Lung (tissue), 12 donors: ENCODE data around the gene KRT10. TPM values are rescaled to one million over a fixed set of nuclear protein-coding genes. Genes with fewer than 3 reads are reported as not detected.

Source experiments
- ATAC-seq: fragments of 200-7000 bp; cut with Tn5 transposase; one replicate; pipeline ENCODE4 v1.9.1; 2020; ENCODE audit warnings: moderate number of reproducible peaks; ENCODE audit not compliant: insufficient read depth, low FRiP score
- DNase-seq, 3 donors: peaks; one replicate each; pipeline ENCODE4 v3.0.0-alpha.2; 2013 to 2017
- H3K27ac ChIP-seq, 2 donors: one replicate each; pipeline ENCODE4 v1.5.1; 2013; ENCODE audit warnings: mild to moderate bottlenecking in 2 of 2, moderate library complexity in 2 of 2, control low read depth in 1 of 2, inconsistent platforms in 1 of 2, low read depth in 1 of 2, low read length in 1 of 2
- H3K27me3 ChIP-seq, 3 donors: one replicate each; pipeline ENCODE4 v1.5.1; 2013; ENCODE audit warnings: low read length in 2 of 3; ENCODE audit not compliant: control insufficient read depth in 3 of 3, insufficient read depth in 3 of 3
- H3K36me3 ChIP-seq, 4 donors: one replicate each; pipeline ENCODE4 v1.5.1; 2013; ENCODE audit warnings: low read length in 4 of 4, mild to moderate bottlenecking in 1 of 4, moderate library complexity in 1 of 4; ENCODE audit not compliant: control insufficient read depth in 4 of 4, insufficient read depth in 4 of 4
- H3K4me1 ChIP-seq, 5 donors: one replicate each; pipeline ENCODE4 v1.5.1; 2013; ENCODE audit warnings: low read length in 5 of 5, mild to moderate bottlenecking in 2 of 5, moderate library complexity in 1 of 5; ENCODE audit not compliant: control insufficient read depth in 5 of 5, insufficient read depth in 5 of 5
- H3K4me3 ChIP-seq: one replicate; pipeline ENCODE4 v1.5.1; 2013; ENCODE audit warnings: mild to moderate bottlenecking, control low read depth, moderate library complexity
- H3K9ac ChIP-seq, 2 donors: one replicate each; pipeline ENCODE4 v1.5.1; 2013; ENCODE audit warnings: low read length in 2 of 2, control low read depth in 1 of 2; ENCODE audit not compliant: insufficient read depth in 1 of 2
- H3K9me3 ChIP-seq, 4 donors: one replicate each; pipeline ENCODE4 v1.5.1; 2013; ENCODE audit warnings: low read length in 3 of 4, mild to moderate bottlenecking in 1 of 4, moderate library complexity in 1 of 4; ENCODE audit not compliant: control insufficient read depth in 4 of 4, insufficient read depth in 3 of 4
- CTCF ChIP-seq: IDR thresholded peaks from 2 replicates; pipeline ENCODE4 v1.5.1; 2012; ENCODE audit warnings: mild to moderate bottlenecking; ENCODE audit errors: control extremely low read depth, extremely low read depth
- WGBS, 2 donors: extraction: QIAGEN DNeasy Blood & Tissue Kit; methylation state at CpG; one replicate each; pipeline ENCODE4 v1.1.7; 2013; 5-methylcytosine and 5-hydroxymethylcytosine counted together
- polyA plus RNA-seq, 2 donors: library from polyadenylated mRNA; stranded (reverse); fragments of 200-250 nt; gene quantifications; one replicate each; pipeline ENCODE4 v1.2.1, GENCODE V29; 2013
- total RNA-seq, 2 donors: library from RNA; depleted of rRNA in 1 of 2; stranded (reverse); fragments of >200 nt in 1 of 2; gene quantifications; one replicate each; pipeline ENCODE4 v1.2.1, GENCODE V29; 2014 to 2021
- donor health status: control.
- donor health status: control.
- donor health status: Bipolar disorder and iron deficiency.
- donor health status: healthy.
- donor health status: DM: yes; HTN: yes; CAD: no.

Gene KRT10
- total and polyA plus RNA-seq, 4 donors, result 4.6 to 60.6 (median 27.8) TPM

GRCh38 chr17:40866838-40867237, 44.4 kb upstream of the KRT10 start, which contains the start of gene KRT12:
TSS of gene KRT12 (minus strand) at chr17:40867223. CDS start at chr17:40867186, 37 bp downstream.
- no peak within 1 kb of the TSS for H3K4me3 ChIP-seq
- H3K9me3 ChIP-seq, result no peaks in the 10 kb centered on the region
- ATAC-seq (no peak), DNase-seq (no peak)
- H3K36me3 ChIP-seq, result no peaks in the 10 kb centered on the region
- no peak for TF ChIP-seq CTCF
- no peak within 1 kb of the TSS for H3K27ac ChIP-seq
- H3K4me1 ChIP-seq, result no peaks in the 10 kb centered on the region
- peaks cover 0 to 3% (median 0%) of the 10 kb centered on the region in 3 donors for H3K27me3 ChIP-seq
- WGBS, 2 donors, result 94 to 98% methylated on average over 8 of the region's 8 CpGs
- no peak within 1 kb of the TSS for H3K9ac ChIP-seq

DNA sequence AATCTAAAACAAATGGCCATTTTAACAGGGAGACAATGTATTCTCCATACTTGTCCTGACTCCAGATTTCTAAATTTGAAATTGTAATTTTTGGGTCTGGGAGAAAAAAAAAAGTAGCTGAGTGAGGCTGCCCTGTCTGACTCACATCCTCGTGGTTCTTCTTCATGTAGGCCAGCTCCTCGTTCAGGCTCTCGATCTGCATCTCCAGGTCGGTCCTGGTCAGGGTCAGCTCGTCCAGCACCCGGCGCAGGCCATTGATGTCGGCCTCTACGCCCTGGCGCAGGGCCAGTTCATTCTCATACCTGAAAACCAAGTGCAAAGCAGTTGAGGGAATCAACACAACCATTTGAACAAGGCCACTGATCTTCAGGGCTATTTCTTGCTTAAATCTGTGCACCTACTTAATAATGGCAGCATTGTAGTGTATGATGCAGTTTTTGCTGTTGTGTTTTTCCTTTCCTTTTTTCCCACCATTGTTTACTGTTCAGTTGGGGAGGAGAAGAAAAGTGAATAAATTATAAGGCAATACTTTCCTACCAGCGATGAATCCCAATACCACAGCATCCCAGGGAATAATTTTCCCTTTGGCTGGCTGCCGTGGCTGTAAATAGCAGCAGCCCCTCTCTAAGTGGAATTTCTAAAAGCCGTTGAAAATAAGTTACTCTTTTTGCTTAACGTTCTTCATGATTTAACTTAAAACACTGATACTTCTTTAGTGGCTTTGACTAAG, 42.4 kb upstream of the KRT10 start:
- TF ChIP-seq CTCF, result no peak
- WGBS, 2 donors, result 86 to 89% methylated on average over 14 of the region's 14 CpGs
- no peak for ATAC-seq
- no peaks in the 10 kb centered on the region for H3K36me3 ChIP-seq
- H3K9me3 ChIP-seq, result no peaks in the 10 kb centered on the region
- H3K4me1 ChIP-seq, result no peaks in the 10 kb centered on the region
- H3K27ac ChIP-seq, result no peak overlapping the region
- no peak overlapping the region for H3K9ac ChIP-seq
- H3K4me3 ChIP-seq, result no peak overlapping the region
- no peak for DNase-seq
- H3K27me3 ChIP-seq, result peaks cover 0 to 3% (median 0%) of the 10 kb centered on the region in 3 donors

DNA sequence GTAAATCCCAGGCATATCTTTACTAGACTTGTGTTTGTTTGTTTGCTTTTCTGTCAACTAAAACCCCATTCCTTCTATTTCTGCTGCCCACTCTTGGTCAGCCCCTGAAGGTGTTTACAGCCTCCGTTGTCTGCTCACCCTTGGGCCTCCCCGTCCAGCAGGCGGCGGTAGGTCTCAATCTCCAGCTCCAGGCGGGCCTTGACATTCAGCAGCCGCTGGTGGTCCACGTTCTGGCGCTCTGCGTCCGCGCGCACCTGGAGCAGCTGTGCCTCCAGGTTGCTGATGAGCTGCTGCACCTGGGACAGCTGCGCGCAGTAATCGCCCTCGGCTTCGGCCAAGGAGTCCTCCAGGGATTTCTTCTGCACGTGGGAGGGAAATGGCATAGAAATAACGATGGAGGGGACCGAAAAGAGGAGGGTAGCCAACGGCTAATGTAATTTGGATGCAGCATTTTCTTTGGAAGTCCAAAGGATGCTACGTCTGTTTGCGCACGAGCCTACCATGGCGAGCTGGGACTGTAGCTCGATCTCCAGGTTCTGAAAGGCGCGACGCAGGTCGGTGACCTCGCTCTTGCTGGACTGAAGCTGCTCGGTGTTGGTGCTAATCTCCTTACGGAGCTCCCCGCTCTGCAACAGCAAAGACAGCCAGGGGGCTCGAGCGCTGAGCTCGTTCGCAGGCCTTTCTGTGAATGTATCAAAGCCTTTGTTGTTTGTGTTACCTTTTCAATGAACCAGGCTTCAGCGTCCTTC, 40.7 kb upstream of the KRT10 start:
- Histone ChIP-seq H3K27ac (no peak overlapping the region), H3K9ac (no peak overlapping the region), H3K4me3 (no peak overlapping the region), H3K27me3 (peaks cover 0 to 3% (median 0%) of the 10 kb centered on the region in 3 donors), H3K36me3 (no peaks in the 10 kb centered on the region), H3K9me3 (no peaks in the 10 kb centered on the region), H3K4me1 (no peaks in the 10 kb centered on the region)
- no peak for ATAC-seq
- TF ChIP-seq CTCF, result no peak
- DNase-seq, result peak; percentile 6 to 22 (median 10)
- 59 to 60% methylated on average over 39 of the region's 39 CpGs for WGBS, 2 donors
